Kidney epithelial cell (primary cell): ENCODE results near the gene KIF2C. TPM values are rescaled to one million over a fixed set of nuclear protein-coding genes. Genes with fewer than 3 reads are reported as not detected.

ENCODE experiments used
- DNase-seq: peaks from one replicate; pipeline ENCODE4 v3.0.0-alpha.2; 2010; ENCODE audit warnings: low read depth
- H3K27me3 ChIP-seq: 2 replicates; pipeline ENCODE4 v1.6.0; 2011; ENCODE audit warnings: low read length; ENCODE audit not compliant: control insufficient read depth, insufficient read depth
- H3K36me3 ChIP-seq: 2 replicates; pipeline ENCODE4 v1.5.1; 2011; ENCODE audit warnings: low read length; ENCODE audit not compliant: control insufficient read depth, insufficient read depth
- H3K4me3 ChIP-seq: 2 replicates; pipeline ENCODE4 v1.5.1; 2011; ENCODE audit warnings: low read depth, mild to moderate bottlenecking, control low read depth, low read length
- CTCF ChIP-seq: IDR thresholded peaks from 2 replicates; pipeline ENCODE4 v1.5.1; 2011; ENCODE audit warnings: mild to moderate bottlenecking, moderate library complexity, low read length, control low read depth, inconsistent platforms; ENCODE audit not compliant: insufficient read depth, poor library complexity, severe bottlenecking
- total RNA-seq: library from RNA; depleted of rRNA; stranded (reverse); fragments of >200 nt; gene quantifications from 2 replicates; pipeline ENCODE4 v1.2.3, GENCODE V29; 2015

Gene KIF2C
- total RNA-seq, 1 donor from 2014 or later: 9.5 TPM

- Histone ChIP-seq H3K36me3 (no peaks in the 10 kb centered on the region), H3K27me3 (no peaks in the 10 kb centered on the region), H3K4me3 (no peak overlapping the region)
- no peak for DNase-seq
- TF ChIP-seq CTCF: no peak
Measured at GRCh38 chr1:44817307-44817706, 77.7 kb downstream of the KIF2C start.

Other genes starting within 250 kb of the KIF2C start
- 11.5 and 12.2 TPM in 2 replicates for gene TMEM53, start 65.4 kb upstream of the KIF2C start, total RNA-seq
- gene ARMH1, start 65.1 kb upstream of the KIF2C start, total RNA-seq: 4.7 TPM in 1 of 2 replicates, not detected in the other
- not detected in 2 replicates for gene RNU5D-1, start 8.7 kb upstream of the KIF2C start, total RNA-seq
- gene RPS8, start 35.7 kb downstream of the KIF2C start, total RNA-seq: 3,692 and 4,100 TPM in 2 replicates
- 0.25 TPM in 1 of 2 replicates, not detected in the other for gene BEST4, start 48.3 kb downstream of the KIF2C start, total RNA-seq
- 53.7 and 85.0 TPM in 2 replicates for gene PLK3, start 60.5 kb downstream of the KIF2C start, total RNA-seq
- gene DYNLT4, start 67.5 kb downstream of the KIF2C start, total RNA-seq: 0.25 and 0.41 TPM in 2 replicates
- 3.8 and 4.4 TPM in 2 replicates for gene BTBD19, start 68.7 kb downstream of the KIF2C start, total RNA-seq
- under 0.01 and 0.38 TPM in 2 replicates for gene PTCH2, start 103.4 kb downstream of the KIF2C start, total RNA-seq
- gene EIF2B3, start 246.8 kb downstream of the KIF2C start, total RNA-seq: 23.2 and 24.3 TPM in 2 replicates